Measurements from ENCODE around the gene SGIP1.

SGIP1 gene

DNA sequence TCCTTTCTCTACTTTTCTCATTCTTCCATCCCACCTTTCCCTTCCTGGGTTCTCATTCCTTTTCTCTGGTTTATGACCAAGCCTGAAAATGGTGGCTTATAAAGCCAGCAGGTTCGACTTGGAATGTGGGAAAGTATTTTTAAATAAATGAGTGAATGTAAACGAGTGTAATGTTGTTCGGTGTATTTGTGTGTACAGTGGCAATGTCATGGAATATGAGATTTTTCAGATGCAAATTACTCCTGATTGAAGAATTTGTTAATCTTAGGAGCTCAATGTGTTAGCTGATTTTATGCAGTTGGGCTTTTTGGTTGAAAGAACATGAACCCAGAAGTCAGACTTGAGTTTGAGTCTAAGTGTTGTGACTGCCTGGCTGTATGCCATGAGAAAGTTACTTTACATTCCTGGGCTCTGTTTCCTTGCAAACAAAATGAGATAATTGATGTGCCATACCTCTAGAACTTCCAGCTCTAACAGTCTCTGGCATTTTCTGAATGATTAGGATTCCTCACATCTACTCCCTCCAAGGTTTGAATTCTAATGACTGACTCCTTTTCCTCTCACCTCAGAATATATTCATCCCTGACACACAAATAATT, 6.6 kb downstream of the SGIP1 start:
- DNase-seq: no peak
- Histone ChIP-seq H3K4me1 (peaks cover 7% of the 10 kb centered on the region), H3K4me3 (ENCODE audit: low read depth, low read length) (no peak overlapping the region), H3K36me3 (no peaks in the 10 kb centered on the region), H3K9me3 (no peaks in the 10 kb centered on the region), H3K27me3 (no peaks in the 10 kb centered on the region)
- TF ChIP-seq, protein P1, sequence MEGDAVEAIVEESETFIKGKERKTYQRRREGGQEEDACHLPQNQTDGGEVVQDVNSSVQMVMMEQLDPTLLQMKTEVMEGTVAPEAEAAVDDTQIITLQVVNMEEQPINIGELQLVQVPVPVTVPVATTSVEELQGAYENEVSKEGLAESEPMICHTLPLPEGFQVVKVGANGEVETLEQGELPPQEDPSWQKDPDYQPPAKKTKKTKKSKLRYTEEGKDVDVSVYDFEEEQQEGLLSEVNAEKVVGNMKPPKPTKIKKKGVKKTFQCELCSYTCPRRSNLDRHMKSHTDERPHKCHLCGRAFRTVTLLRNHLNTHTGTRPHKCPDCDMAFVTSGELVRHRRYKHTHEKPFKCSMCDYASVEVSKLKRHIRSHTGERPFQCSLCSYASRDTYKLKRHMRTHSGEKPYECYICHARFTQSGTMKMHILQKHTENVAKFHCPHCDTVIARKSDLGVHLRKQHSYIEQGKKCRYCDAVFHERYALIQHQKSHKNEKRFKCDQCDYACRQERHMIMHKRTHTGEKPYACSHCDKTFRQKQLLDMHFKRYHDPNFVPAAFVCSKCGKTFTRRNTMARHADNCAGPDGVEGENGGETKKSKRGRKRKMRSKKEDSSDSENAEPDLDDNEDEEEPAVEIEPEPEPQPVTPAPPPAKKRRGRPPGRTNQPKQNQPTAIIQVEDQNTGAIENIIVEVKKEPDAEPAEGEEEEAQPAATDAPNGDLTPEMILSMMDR (IDR thresholded peaks at IDR 0.05; ENCODE audit: low read depth, low read length): no peak

DNA sequence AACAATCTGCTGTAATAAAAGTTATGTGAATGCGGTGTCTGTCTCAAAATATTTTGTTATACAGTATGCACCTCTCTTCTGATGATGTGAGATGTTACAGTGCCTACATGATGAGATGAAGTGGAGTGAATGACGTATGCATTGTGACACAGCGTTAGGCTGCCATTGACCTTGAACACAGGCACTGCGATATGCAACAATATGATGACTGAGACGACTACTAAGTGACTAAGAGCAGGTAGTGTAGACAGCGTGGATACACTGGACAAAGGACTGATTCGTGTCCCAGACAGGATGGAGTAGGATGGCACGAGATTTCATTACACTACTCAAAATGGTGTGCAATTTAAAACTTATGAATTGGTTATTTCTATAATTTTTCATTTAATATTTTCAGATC, 8.4 kb downstream of the SGIP1 start:
- no peaks in the 10 kb centered on the region for H3K27me3 ChIP-seq
- no peaks in the 10 kb centered on the region for H3K36me3 ChIP-seq
- peaks cover 7% of the 10 kb centered on the region for H3K4me1 ChIP-seq
- TF ChIP-seq, protein P1 (IDR thresholded peaks at IDR 0.05; ENCODE audit: low read depth, low read length): no peak
- DNase-seq: no peak
- H3K4me3 ChIP-seq (ENCODE audit: low read depth, low read length): no peak overlapping the region
- no peaks in the 10 kb centered on the region for H3K9me3 ChIP-seq

DNA sequence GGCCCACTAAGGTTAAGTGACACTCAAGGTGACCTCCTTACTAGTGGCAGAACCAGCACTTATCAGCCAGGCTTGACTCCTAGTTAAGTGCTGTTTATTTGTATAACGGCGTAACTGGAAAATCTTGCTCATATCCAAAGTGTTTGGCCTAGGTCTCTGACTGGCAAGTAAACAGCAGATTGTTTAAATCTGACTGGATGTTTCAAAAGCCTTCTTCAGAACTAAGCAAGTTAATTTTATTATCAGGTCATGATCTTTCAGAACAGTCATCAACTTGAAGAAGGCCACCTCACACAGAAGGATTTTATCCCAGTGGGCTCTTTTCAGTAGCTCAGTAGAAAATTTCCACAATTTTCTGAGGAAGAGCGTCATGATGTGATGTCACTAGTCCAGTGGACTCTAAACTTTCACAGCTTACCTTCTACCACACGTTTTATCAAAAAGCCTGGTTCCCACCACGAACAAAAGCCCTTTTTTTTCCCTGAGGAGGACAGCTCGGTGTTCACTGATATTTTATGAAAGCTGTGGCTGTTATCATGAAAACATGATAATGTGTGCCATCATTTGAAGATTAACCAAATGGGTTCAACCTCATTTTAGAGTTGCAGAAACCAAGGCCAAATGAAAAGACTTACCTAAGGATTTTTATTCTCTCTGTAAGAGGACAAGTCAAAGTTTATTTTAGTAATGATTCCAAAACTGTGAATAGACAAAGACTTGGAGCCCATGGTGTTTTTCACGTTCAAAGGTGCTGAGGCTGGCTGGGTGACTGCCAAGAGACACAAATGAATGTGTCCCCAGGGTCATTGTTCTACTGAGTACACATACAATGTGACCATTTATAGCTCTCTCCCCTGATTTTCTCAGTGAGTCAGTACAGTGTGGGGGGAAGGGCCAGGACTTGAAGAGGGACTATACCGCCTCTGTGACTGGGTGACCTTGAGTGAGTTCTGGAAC, 9.1 kb downstream of the SGIP1 start:
- Histone ChIP-seq H3K27me3 (no peaks in the 10 kb centered on the region), H3K9me3 (no peaks in the 10 kb centered on the region), H3K4me1 (peaks cover 7% of the 10 kb centered on the region), H3K36me3 (no peaks in the 10 kb centered on the region), H3K4me3 (ENCODE audit: low read depth, low read length) (no peak overlapping the region)
- peak; percentile 22 for DNase-seq
- TF ChIP-seq, protein P1 (IDR thresholded peaks at IDR 0.05; ENCODE audit: low read depth, low read length): no peak

DNA sequence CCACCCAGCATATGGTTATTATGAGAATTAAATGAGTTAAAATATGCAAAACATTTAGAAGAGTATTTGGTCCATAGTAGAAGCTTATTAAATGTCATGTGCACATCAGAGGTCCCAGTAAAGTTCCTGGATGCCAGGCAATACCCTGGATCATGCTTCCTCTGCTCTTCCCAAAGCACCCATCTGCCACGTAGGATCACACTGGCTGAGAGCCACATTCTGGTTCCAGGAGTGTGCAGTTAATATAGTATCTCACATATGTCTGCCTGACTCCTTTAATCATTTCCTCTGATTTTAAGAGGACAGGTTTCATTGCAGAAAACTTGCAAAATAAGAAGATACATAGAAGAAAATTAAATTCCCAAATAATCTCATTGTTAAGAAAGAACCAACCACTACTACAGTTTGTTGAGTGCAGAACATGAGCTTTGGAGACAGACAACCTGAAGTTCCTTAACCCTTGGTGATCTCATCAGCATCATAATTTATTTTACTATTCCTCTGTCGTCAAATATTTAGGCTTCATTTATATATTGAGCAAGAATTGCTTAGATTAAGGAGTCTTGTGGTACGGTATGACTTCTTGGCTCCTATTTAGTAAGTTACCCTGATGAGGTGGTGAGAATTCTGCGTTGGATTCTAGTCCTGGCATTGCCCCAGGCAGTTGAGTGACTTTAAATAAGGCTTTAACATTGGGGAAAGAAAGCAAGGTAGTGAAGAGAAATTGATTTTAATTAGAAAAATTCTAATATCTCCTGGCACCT, 12.3 kb downstream of the SGIP1 start:
- Histone ChIP-seq H3K27me3 (no peaks in the 10 kb centered on the region), H3K36me3 (no peaks in the 10 kb centered on the region), H3K4me3 (ENCODE audit: low read depth, low read length) (no peak overlapping the region), H3K4me1 (peaks cover 4% of the 10 kb centered on the region; the same call in 1 of the 2 replicates), H3K9me3 (no peaks in the 10 kb centered on the region)
- DNase-seq: no peak
- TF ChIP-seq, protein P1 (IDR thresholded peaks at IDR 0.05; ENCODE audit: low read depth, low read length): no peak

DNA sequence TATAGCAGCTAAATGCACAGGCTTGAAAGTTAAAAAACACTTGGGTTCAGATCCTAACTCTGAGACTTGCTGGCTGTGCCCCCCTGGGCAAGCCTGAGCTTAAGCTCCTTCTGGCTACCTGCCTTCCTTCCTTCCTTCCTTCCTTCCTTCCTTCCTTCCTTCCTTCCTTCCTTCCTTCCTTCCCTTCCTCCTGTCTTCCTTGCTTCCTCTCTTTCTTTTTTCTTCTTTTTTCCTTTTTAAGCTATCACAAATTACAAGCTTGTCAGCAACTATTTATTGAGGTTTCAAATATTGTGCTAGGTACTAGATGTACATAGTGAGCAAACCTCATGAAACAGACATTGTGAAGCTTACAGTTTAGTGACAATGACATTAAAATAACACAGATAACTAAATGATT, 15.1 kb downstream of the SGIP1 start:
- no peak for DNase-seq
- no peaks in the 10 kb centered on the region; the same call in 1 of the 2 replicates for H3K4me1 ChIP-seq
- no peaks in the 10 kb centered on the region for H3K36me3 ChIP-seq
- no peak overlapping the region for H3K4me3 ChIP-seq (ENCODE audit: low read depth, low read length)
- H3K9me3 ChIP-seq: no peaks in the 10 kb centered on the region
- TF ChIP-seq, protein P1 (IDR thresholded peaks at IDR 0.05; ENCODE audit: low read depth, low read length): no peak
- no peaks in the 10 kb centered on the region for H3K27me3 ChIP-seq
